Lung microvascular endothelial cell (primary cell): ENCODE data around the gene TMEM132D. TPM values are rescaled to one million over a fixed set of nuclear protein-coding genes. Genes with fewer than 3 reads are reported as not detected.
A peak's percentile ranks its signal among the peaks of the same experiment; 100 is the strongest.

Source experiments
- DNase-seq, 2 donors: peaks; one replicate each; pipeline versions ENCODE4 v3.0.0 to v3.0.0-alpha.2; 2010; ENCODE audit warnings: low read depth in 2 of 2
- total RNA-seq: library from RNA; depleted of rRNA; stranded (reverse); fragments of >200 nt; gene quantifications from 2 replicates; pipeline ENCODE4 v1.2.1, GENCODE V29; 2014

TMEM132D gene
- total RNA-seq, 1 donor from 2014 or later, result not detected

GRCh38 chr12:129826273-129826672, 77.6 kb downstream of the TMEM132D start:
- DNase-seq, result no peak

- no peak for DNase-seq
These were observed 78.5 kb downstream of the TMEM132D start for GRCh38 chr12:129825316-129825715.

GRCh38 chr12:129821964-129822363, 81.9 kb downstream of the TMEM132D start:
- no peak for DNase-seq

- no peak for DNase-seq
These were observed 84.4 kb downstream of the TMEM132D start for GRCh38 chr12:129819391-129819790.

GRCh38 chr12:129815846-129816245, 88.0 kb downstream of the TMEM132D start:
- no peak for DNase-seq

- no peak for DNase-seq
These were observed 91.9 kb downstream of the TMEM132D start for GRCh38 chr12:129811963-129812362.

GRCh38 chr12:129807136-129807535, 96.7 kb downstream of the TMEM132D start:
- DNase-seq, result no peak

- DNase-seq, result no peak
These were observed 112.4 kb downstream of the TMEM132D start for GRCh38 chr12:129791396-129791795.

- DNase-seq, result no peak
These were observed 112.9 kb downstream of the TMEM132D start for GRCh38 chr12:129790930-129791329.

GRCh38 chr12:129790331-129790730, 113.5 kb downstream of the TMEM132D start:
- DNase-seq, result no peak

GRCh38 chr12:129789921-129790320, 113.9 kb downstream of the TMEM132D start:
- no peak for DNase-seq

- no peak for DNase-seq
These were observed 115.2 kb downstream of the TMEM132D start for GRCh38 chr12:129788506-129789084.

GRCh38 chr12:129779989-129780388, 123.8 kb downstream of the TMEM132D start:
- DNase-seq, result no peak

- DNase-seq, result no peak
These were observed 124.8 kb downstream of the TMEM132D start for GRCh38 chr12:129779033-129779432.

- no peak for DNase-seq
These were observed 126.7 kb downstream of the TMEM132D start for GRCh38 chr12:129776977-129777667.

- peak in 1 of 2 donors; percentile 11 for DNase-seq
These were observed 131.0 kb downstream of the TMEM132D start for GRCh38 chr12:129772501-129773493.

- no peak for DNase-seq
These were observed 132.6 kb downstream of the TMEM132D start for GRCh38 chr12:129771238-129771637.

GRCh38 chr12:129765719-129766118, 138.1 kb downstream of the TMEM132D start:
- DNase-seq, result no peak

- no peak for DNase-seq
These were observed 141.4 kb downstream of the TMEM132D start for GRCh38 chr12:129762436-129762835.

GRCh38 chr12:129753586-129753985, 150.2 kb downstream of the TMEM132D start:
- DNase-seq, result no peak

GRCh38 chr12:129750421-129750820, 153.4 kb downstream of the TMEM132D start:
- DNase-seq, result no peak

- no peak for DNase-seq
These were observed 157.5 kb downstream of the TMEM132D start for GRCh38 chr12:129746318-129746717.
